COLO829 (cell line): ENCODE results near the gene TEX30.

Source experiments
- DNase-seq: peaks from one replicate; pipeline ENCODE4 v3.0.0; 2012; ENCODE audit warnings: low spot score

The TEX30 gene

GRCh38 chr13:102779436-102780159 is 6.0 kb upstream of the TEX30 start:
- no peak for DNase-seq

DNA sequence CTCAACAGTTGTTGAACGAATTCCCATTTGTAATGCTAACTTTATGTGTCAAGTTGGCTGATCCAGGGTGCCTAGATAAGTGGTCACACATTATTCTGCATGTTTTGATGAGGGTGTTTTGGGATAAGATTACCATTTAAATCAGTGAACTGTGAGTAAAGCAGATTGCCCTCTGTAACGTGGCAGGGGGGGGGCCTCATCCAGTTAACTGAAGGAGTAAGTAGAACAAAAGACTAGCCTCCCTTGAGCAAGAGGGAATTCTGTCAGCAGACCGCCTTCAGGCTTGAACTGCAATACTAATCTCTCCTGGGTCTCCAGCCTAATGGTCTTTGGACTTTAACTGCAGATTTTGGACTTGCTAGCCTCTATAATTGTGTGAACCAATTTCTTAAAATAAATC is 4.2 kb upstream of the TEX30 start:
- DNase-seq, result no peak

DNA sequence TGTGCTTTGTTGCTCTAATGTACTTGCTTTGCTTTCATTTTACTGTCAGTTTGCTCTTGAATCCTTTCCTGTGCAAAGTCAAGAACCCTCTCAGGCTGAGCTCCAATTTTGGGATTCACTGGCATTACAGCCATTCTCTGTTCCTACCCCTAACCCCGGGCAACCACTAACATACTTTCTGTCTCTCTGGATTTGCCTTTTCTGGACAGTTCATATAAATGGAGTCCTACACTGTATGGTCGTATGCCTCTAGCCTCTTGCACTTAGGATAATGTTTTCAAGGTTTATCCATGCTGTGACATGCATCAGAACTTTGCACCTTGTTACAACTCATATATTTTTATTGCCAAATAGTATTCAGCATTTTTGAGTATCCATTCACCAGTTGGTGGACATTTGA is 2.7 kb upstream of the TEX30 start:
- no peak for DNase-seq

GRCh38 chr13:102774591-102775520 is 1.3 kb upstream of the TEX30 start:
- no peak for DNase-seq

DNA sequence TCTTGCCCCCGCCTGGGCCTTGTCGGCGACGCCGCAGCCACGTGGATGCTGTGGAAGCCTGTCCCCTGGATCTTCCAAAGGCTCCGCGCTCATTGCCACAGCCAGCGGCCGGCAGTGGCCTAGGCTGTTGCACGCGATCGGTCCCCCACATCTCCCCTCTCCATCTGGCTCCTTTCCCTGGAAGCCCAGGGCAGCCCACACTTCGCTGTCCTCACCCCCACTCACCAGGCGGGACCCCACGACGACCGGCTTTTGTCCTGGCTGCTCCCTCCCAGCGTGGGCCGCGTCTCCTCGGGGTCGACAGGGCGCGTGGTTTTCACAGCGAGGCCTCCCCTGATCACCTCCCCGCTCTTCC is 605 bp upstream of the TEX30 start:
- no peak for DNase-seq

DNA sequence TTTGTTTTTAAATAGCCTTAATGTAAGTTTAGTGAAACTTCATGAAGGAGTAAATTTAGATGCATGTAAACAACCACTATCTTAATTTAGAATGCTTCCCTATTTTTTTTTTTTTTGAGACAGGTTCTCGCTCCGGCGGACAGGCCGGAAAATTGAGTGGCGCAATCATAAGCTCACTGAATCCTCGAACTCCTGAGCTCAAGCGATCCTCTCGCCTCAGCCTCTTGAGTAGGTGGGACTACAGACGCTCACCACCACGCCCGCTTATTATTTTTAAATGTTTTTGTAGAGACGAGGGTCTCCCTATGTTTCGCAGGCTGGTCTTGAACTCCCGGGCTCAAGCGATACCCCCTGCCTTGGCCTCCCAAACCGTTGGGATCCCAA is 1.6 kb downstream of the TEX30 start:
- DNase-seq, result no peak

- DNase-seq, result no peak
Observed at GRCh38 chr13:102771298-102772041, 2.1 kb downstream of the TEX30 start.

- no peak for DNase-seq
Observed at GRCh38 chr13:102770435-102770834, 3.2 kb downstream of the TEX30 start.

DNA sequence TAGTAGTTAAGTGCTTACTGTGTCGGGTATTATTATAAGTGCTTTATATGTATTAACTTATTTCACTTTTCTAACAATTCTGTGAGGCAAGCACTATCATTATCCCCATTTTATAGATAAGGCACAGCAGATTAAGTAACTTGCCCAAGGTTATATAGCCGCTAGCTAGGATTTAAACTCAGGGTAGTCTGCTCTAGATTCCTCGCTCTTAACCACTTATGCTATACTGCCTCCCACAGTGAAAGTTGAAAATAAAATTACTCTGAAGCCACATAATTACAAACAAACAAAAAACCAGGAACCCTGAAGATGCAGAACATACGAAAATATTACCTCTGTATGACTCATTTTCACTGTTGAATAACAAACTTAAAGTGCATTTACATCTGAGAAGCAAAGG is 3.9 kb downstream of the TEX30 start:
- no peak for DNase-seq

DNA sequence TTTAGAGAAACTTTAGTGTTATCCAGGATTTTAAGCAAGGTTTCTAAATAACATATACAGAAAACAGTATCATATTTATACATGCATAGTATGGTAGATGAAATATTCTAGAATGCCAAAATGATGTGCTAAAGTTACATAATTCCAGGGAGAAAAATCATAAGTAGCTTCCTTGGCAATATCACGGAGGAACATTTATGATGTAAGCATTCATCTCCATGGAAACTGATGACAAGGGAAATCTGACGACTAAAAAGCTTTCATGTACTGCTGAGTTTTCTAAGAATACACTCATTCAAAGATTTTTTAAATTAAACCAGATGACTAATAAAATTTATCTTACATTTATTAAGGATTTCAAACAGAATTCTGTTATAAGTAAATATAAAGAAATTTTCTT is 4.7 kb downstream of the TEX30 start:
- DNase-seq, result no peak

DNA sequence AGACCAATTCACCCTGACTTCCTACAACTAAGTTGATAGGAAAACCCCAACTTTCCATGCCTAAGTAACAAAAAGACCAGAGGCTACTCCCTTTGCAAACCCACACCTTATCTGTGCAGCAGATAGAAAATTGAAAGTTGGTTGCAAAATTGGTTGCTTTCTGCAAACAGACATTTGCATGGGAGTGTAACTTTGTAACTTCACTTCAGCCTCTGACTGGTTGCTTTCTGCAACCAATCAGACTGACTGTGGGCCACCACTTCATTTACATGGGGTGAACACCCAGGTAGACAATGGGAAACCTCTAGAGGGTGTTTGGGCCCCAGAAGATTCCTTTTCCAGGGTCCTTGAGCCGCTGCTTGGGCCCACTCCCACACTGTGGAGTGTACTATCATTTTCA is 9.8 kb downstream of the TEX30 start:
- no peak for DNase-seq

DNA sequence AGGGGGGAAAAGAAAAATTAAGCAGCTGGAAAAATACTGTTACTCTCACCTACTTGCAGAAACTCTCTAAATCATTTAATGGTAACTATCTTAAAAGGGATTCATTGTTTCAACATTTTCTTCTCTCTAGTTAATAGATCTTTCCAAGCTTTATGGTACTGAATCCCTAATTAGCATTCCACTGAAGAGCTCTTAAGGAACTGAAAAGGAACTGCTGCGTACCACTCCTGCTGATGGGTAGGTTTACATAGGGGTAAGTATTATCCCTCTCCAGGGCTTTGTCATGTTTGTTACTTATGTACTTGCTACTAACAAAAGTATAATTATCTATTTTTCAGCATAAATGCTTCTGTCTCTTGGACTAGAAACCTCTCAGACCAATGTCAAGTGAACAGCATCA is 12.5 kb downstream of the TEX30 start:
- DNase-seq, result no peak

DNA sequence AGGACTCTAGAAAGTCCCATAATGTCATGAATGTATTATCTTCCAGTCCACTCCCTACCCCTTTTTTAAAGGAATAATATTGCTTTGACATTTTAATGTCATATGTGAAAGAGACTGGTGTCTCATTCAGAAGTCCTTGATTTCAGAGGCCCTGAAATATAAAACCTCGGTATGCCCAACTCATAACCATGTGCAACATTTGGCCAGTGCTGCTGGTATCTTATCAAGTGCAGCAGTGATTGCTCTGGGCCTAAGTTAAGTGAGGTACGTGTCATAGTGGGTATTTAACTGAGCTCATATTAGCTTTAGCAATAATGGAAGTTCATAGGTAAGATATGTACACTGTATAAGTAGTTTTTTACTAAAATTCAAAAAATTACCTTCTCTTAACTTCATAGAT is 14.7 kb downstream of the TEX30 start:
- DNase-seq, result no peak

- no peak for DNase-seq
Observed at GRCh38 chr13:102757006-102757405, 16.6 kb downstream of the TEX30 start.

- no peak for DNase-seq
Observed at GRCh38 chr13:102751886-102752285, 21.7 kb downstream of the TEX30 start.

GRCh38 chr13:102742506-102742905 is 31.1 kb downstream of the TEX30 start:
- DNase-seq, result no peak

GRCh38 chr13:102742101-102742500 is 31.5 kb downstream of the TEX30 start:
- DNase-seq, result no peak

GRCh38 chr13:102729560-102730270 is 43.9 kb downstream of the TEX30 start:
- DNase-seq, result peak; percentile 63

- no peak for DNase-seq
Observed at GRCh38 chr13:102726430-102726829, 47.2 kb downstream of the TEX30 start.

GRCh38 chr13:102724923-102725322 is 48.7 kb downstream of the TEX30 start:
- peak; percentile 65 for DNase-seq

- DNase-seq, result no peak
Observed at GRCh38 chr13:102721800-102722231, 51.8 kb downstream of the TEX30 start.

DNA sequence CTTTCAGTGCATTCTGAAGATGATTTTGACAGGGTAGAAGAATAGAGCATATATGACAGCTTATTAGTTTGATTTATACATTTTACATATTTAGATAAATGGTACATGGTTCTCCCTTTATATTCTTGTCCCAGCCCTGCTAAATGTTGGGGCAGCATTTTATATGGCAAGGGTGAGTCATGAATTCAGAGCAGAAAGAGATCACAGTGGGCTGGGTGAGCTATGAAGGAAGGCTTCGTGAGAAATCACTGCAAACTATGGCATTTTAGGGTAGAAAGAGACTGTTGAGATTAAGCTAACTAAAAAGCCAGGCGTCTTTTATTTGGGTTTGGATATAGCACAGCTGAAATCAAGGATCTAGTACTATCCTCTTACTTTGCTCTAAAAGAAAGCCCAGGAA is 54.8 kb downstream of the TEX30 start:
- no peak for DNase-seq
